Immature natural killer cell (primary cell): ENCODE data around the gene TES. TPM values are rescaled to one million over a fixed set of nuclear protein-coding genes. Genes with fewer than 3 reads are reported as not detected.

Source experiments
- DNase-seq, 3 donors: peaks; one replicate each; pipeline ENCODE4 v3.0.0; 2022; ENCODE audit warnings: mixed read lengths in 1 of 3
- H3K27ac Mint-ChIP-seq, 6 donors: one replicate each; pipeline ENCODE4 v1.8.0; 2020; ENCODE audit warnings: mixed read lengths in 6 of 6, mild to moderate bottlenecking in 5 of 6, inconsistent platforms in 4 of 6, moderate library complexity in 3 of 6
- H3K27me3 Mint-ChIP-seq, 3 donors: one replicate each; pipeline ENCODE4 v1.8.0; 2020 to 2021; ENCODE audit warnings: low read depth in 3 of 3, mild to moderate bottlenecking in 3 of 3, mixed read lengths in 3 of 3, moderate library complexity in 3 of 3, inconsistent platforms in 1 of 3
- H3K36me3 Mint-ChIP-seq, 3 donors: one replicate each; pipeline ENCODE4 v1.8.0; 2020; ENCODE audit warnings: mixed read lengths in 3 of 3, inconsistent platforms in 2 of 3, mild to moderate bottlenecking in 2 of 3
- H3K4me1 Mint-ChIP-seq, 2 donors: one replicate each; pipeline ENCODE4 v1.8.0; 2020; ENCODE audit warnings: inconsistent platforms in 2 of 2, mild to moderate bottlenecking in 2 of 2, mixed read lengths in 2 of 2, moderate library complexity in 1 of 2
- H3K4me3 Mint-ChIP-seq, 5 donors: one replicate each; pipeline ENCODE4 v1.8.0; 2020; ENCODE audit warnings: mild to moderate bottlenecking in 5 of 5, mixed read lengths in 5 of 5, inconsistent platforms in 3 of 5, moderate library complexity in 3 of 5
- H3K9me3 Mint-ChIP-seq, 6 donors: one replicate each; pipeline ENCODE4 v1.8.0; 2020; ENCODE audit warnings: mild to moderate bottlenecking in 6 of 6, mixed read lengths in 6 of 6, inconsistent platforms in 4 of 6, moderate library complexity in 3 of 6
- polyA plus RNA-seq, 3 donors: library from polyadenylated mRNA; unstranded; fragments of 300-500 nt; fragmentation: Illumina TruSeq; gene quantifications; one replicate each; pipeline ENCODE4 v1.2.3, GENCODE V29; 2021

TES gene
- polyA plus RNA-seq, 3 donors from 2014 or later: 235 to 402 (median 325) TPM

- peaks cover 4 to 16% (median 7%) of the 10 kb centered on the region in 3 donors for H3K27me3 Mint-ChIP-seq
Observed at GRCh38 chr7:116271963-116272886, 61.9 kb downstream of the TES start.

GRCh38 chr7:116273283-116273917 lies 63.1 kb downstream of the TES start:
- Mint-ChIP-seq H3K36me3 (no peaks in the 10 kb centered on the region), H3K27ac (no peak overlapping the region), H3K27me3 (peaks cover 7 to 15% (median 7%) of the 10 kb centered on the region in 3 donors), H3K4me1 (no peaks in the 10 kb centered on the region), H3K4me3 (no peak overlapping the region), H3K9me3 (peaks cover 0 to 3% (median 0%) of the 10 kb centered on the region in 6 donors)
- DNase-seq: no peak

More at GRCh38 chr7:116271963-116272886, 61.9 kb downstream of the TES start:
- Mint-ChIP-seq H3K27ac (no peak overlapping the region), H3K36me3 (no peaks in the 10 kb centered on the region), H3K4me3 (no peak overlapping the region), H3K9me3 (peaks cover 0 to 3% (median 0%) of the 10 kb centered on the region in 6 donors), H3K4me1 (no peaks in the 10 kb centered on the region)
- no peak for DNase-seq

GRCh38 chr7:116273918-116274301 lies 63.6 kb downstream of the TES start:
- no peak overlapping the region for H3K4me3 Mint-ChIP-seq
- no peak overlapping the region for H3K27ac Mint-ChIP-seq
- no peak for DNase-seq
- peaks cover 7 to 17% (median 7%) of the 10 kb centered on the region in 3 donors for H3K27me3 Mint-ChIP-seq
- no peaks in the 10 kb centered on the region for H3K4me1 Mint-ChIP-seq
- peaks cover 0 to 3% (median 0%) of the 10 kb centered on the region in 6 donors for H3K9me3 Mint-ChIP-seq
- no peaks in the 10 kb centered on the region for H3K36me3 Mint-ChIP-seq

DNA sequence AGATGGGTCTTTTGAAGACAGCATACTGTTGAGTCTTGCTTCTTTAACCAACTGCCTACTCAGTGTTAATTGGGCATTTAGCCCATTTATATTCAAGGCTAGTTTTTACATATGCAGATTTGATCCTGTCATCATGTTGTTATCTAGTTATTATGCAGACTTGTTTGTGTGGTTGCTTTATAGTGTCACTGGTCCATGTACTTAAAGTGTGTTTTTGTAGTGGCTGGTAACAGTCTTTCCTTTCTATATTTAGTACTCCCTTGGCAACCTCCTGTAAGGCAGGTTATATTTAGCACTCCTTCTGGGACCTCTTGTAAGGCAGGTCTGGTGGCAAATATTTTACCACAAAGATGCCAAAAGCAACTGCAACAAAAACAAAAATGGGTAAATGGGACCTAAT lies 66.7 kb downstream of the TES start:
- Mint-ChIP-seq H3K27me3 (peaks cover 7 to 20% (median 7%) of the 10 kb centered on the region in 3 donors), H3K27ac (no peak overlapping the region), H3K9me3 (peaks cover 0 to 3% (median 0%) of the 10 kb centered on the region in 6 donors), H3K4me1 (no peaks in the 10 kb centered on the region), H3K36me3 (no peaks in the 10 kb centered on the region), H3K4me3 (no peak overlapping the region)
- no peak for DNase-seq

DNA sequence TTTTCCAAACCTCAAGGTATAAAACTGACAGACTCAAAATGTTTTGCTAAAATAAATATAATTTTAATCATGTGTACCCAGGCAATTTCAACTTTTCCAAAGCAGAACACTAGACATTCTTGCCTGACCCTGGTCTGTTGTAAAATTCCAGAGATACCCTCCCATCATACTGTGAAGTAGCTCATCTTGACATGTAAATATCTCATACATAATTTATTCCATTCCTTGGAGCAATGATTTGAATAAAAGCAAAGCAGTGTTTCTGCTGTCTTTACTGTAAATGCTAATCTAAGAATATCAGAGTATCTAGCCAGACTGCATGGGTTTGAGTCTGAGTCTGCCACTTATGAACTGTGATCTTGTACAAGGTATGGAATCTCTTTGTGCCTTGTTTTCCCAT lies 68.9 kb downstream of the TES start:
- Mint-ChIP-seq H3K27ac (no peak overlapping the region), H3K36me3 (no peaks in the 10 kb centered on the region), H3K4me1 (no peaks in the 10 kb centered on the region), H3K27me3 (peaks cover 2 to 16% (median 7%) of the 10 kb centered on the region in 3 donors), H3K9me3 (peaks cover 0 to 3% (median 0%) of the 10 kb centered on the region in 6 donors), H3K4me3 (no peak overlapping the region)
- DNase-seq: no peak

DNA sequence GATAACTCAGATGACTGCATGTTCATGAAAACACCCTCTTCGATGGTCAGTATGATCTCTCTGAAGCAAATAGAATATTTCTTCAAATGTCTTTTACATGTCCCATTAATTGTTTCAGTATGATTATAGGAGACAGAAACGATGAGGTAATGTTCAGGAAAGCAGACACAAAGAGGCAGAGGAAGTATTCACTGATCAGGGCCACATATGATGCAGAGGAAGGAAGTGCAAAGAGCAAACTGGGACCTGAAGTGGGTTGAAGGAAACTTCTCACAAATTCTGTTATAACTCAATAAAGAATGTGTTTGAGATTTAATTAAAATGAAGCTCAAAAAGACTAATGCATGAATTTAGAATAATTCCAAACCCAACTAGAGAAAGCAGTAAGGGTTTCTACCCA lies 70.5 kb downstream of the TES start:
- Mint-ChIP-seq H3K27ac (no peak overlapping the region), H3K27me3 (peaks cover 0 to 10% (median 5%) of the 10 kb centered on the region in 3 donors), H3K36me3 (no peaks in the 10 kb centered on the region), H3K9me3 (peaks cover 0 to 1% (median 0%) of the 10 kb centered on the region in 6 donors), H3K4me3 (no peak overlapping the region), H3K4me1 (no peaks in the 10 kb centered on the region)
- no peak for DNase-seq

- peaks cover 2 to 4% (median 3%) of the 10 kb centered on the region in 3 donors for H3K27me3 Mint-ChIP-seq
Observed at GRCh38 chr7:116283595-116284204, 73.4 kb downstream of the TES start.

DNA sequence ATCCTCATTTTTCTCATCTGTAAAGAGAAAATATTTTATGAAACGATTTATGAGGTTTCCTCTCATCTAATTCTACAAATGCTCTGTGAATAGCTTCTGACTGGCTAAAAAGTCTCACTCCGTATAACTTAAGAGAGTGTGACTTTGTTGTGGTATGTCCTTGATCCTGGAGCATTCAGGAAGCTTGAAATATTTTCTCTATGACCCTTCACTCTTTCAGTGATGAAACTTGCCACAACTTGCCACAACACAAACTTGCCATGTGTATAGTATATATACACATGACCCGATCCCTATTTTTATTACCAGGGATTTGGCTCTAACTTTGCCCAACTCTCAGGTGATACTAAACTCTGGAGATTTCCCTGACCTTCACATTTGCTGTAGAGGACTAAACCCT lies 74.1 kb downstream of the TES start:
- Mint-ChIP-seq H3K27ac (no peak overlapping the region), H3K36me3 (no peaks in the 10 kb centered on the region), H3K4me1 (no peaks in the 10 kb centered on the region)

More at GRCh38 chr7:116283595-116284204, 73.4 kb downstream of the TES start:
- Mint-ChIP-seq H3K27ac (no peak overlapping the region), H3K4me1 (no peaks in the 10 kb centered on the region), H3K4me3 (no peak overlapping the region), H3K9me3 (peaks cover 0 to 2% (median 0%) of the 10 kb centered on the region in 6 donors), H3K36me3 (no peaks in the 10 kb centered on the region)
- DNase-seq: no peak

GRCh38 chr7:116285252-116285651 lies 74.9 kb downstream of the TES start:
- H3K4me3 Mint-ChIP-seq: no peak overlapping the region

More for the DNA sequence above, 74.1 kb downstream of the TES start:
- DNase-seq: no peak
- peaks cover 2 to 4% (median 3%) of the 10 kb centered on the region in 3 donors for H3K27me3 Mint-ChIP-seq
- no peak overlapping the region for H3K4me3 Mint-ChIP-seq
- H3K9me3 Mint-ChIP-seq: peaks cover 0 to 2% (median 0%) of the 10 kb centered on the region in 6 donors

DNA sequence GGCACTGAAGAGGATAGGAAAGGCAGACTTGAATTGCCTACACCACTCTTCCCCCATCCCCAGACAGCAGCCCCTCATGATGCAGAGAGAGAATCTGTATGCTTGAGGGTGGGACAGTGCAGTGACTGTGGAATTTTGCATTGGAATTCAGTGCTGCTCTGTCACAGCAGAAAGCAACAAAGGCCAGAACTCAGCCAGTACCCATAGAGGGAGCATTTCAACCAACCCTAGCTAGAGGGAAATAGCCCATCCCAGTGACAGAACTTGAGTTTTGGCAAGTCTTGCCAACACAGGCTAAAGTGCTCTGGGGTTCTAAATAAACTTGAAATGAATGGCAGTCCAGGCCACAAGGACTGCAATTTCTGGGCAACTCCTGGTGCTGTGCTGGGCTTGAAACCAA lies 80.4 kb downstream of the TES start:
- Mint-ChIP-seq H3K4me1 (no peaks in the 10 kb centered on the region), H3K27me3 (peaks cover 3 to 9% (median 9%) of the 10 kb centered on the region in 3 donors), H3K36me3 (no peaks in the 10 kb centered on the region), H3K27ac (no peak overlapping the region), H3K9me3 (peaks cover 0 to 18% (median 8%) of the 10 kb centered on the region in 6 donors), H3K4me3 (no peak overlapping the region)
- no peak for DNase-seq

More at GRCh38 chr7:116285252-116285651, 74.9 kb downstream of the TES start:
- Mint-ChIP-seq H3K36me3 (no peaks in the 10 kb centered on the region), H3K4me1 (no peaks in the 10 kb centered on the region), H3K27ac (no peak overlapping the region), H3K27me3 (peaks cover 2 to 4% (median 3%) of the 10 kb centered on the region in 3 donors), H3K9me3 (peaks cover 0 to 2% (median 0%) of the 10 kb centered on the region in 6 donors)
- no peak for DNase-seq

GRCh38 chr7:116291937-116292336 lies 81.6 kb downstream of the TES start:
- Mint-ChIP-seq H3K4me1 (no peaks in the 10 kb centered on the region), H3K27ac (no peak overlapping the region), H3K36me3 (no peaks in the 10 kb centered on the region), H3K27me3 (peaks cover 3 to 9% (median 8%) of the 10 kb centered on the region in 3 donors), H3K4me3 (no peak overlapping the region), H3K9me3 (peaks cover 0 to 18% (median 7%) of the 10 kb centered on the region in 6 donors)
- DNase-seq: no peak

DNA sequence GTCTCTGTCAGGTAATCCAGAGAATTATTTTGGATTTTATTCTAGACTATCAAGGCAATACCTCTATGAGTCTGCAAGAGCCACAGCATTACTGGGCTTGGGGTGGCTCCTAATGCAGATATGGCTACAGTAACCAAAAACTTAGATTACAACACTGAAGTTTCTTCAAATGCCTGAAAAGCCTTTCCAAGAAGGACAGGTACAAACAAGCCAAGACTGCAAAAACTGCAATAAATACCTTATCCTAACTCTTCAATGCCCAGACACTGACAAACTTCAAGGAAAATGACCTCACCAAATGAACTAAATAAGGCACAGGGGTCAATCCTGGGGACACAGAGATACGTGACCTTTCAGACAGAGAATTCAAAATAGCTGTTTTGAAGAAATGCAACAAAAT lies 82.0 kb downstream of the TES start:
- H3K4me1 Mint-ChIP-seq: no peaks in the 10 kb centered on the region
- no peaks in the 10 kb centered on the region for H3K36me3 Mint-ChIP-seq
- H3K27me3 Mint-ChIP-seq: peaks cover 3 to 9% (median 8%) of the 10 kb centered on the region in 3 donors
- H3K4me3 Mint-ChIP-seq: no peak overlapping the region
- DNase-seq: no peak
- no peak overlapping the region for H3K27ac Mint-ChIP-seq
- H3K9me3 Mint-ChIP-seq: peaks cover 0 to 18% (median 7%) of the 10 kb centered on the region in 6 donors

GRCh38 chr7:116293139-116293538 lies 82.8 kb downstream of the TES start:
- no peak overlapping the region for H3K4me3 Mint-ChIP-seq
- H3K27me3 Mint-ChIP-seq: peaks cover under 1 to 9% (median 5%) of the 10 kb centered on the region in 3 donors
- H3K36me3 Mint-ChIP-seq: no peaks in the 10 kb centered on the region
- peaks cover 0 to 18% (median 7%) of the 10 kb centered on the region in 6 donors for H3K9me3 Mint-ChIP-seq
- H3K27ac Mint-ChIP-seq: no peak overlapping the region
- H3K4me1 Mint-ChIP-seq: no peaks in the 10 kb centered on the region
- DNase-seq: no peak
